Measurements from ENCODE around the gene ABCC6. TPM values are rescaled to one million over a fixed set of nuclear protein-coding genes. Genes with fewer than 3 reads are reported as not detected.
"Not testable (repeated sequence)": the region's sequence is repeated elsewhere in the genome, so short reads cannot be mapped to it uniquely, and the experiment has no call there.

ABCC6 gene
- total RNA-seq (2014; rRNA removed; shearing (Covaris generic)) = 3.6 and 3.9 TPM in 2 replicates

DNA sequence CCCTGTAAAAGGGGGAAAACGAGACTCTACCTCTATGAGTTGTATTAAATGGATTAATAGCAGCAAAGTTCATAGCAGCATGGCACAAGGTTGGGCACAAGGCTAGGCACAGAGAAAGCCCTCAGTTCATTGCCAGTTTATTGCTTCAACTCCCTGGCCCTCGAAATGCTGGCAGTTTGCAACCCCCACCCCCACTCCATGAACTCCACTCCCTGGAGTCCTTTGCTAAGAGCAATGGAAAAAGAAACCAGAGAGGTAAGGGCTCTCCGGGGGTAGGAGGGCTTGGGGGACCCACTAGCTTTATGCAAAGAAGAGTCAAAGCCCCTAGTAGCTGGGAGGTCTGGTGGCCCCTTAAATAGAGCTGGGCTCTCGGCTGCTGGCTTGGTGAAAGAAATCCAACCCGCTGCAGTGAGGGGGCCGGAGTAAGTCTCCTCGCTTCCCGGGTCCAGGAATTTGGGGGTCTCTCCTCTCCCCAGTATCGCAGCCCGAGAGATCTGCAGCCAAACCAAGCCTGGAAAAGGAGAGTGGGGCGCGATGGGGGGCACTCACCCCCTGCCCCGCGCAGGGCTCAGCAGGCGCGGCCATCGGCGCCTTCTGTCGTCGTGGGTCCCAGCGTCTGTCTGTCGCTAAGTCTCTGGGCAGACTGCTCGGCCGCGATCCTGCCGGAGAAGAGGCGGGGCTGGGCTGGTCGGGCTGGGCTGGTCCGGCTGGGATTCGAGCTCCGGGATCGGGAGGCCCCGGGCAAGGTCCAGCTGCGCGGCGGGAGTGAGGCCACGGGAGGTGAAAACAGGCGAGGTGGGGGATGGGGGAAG is at the start of gene ABCC6:
ABCC6 (minus strand) TSS at position 645 of the 812 bp plus-strand sequence; CDS start at position 585, 60 bp downstream.
- not testable (repeated sequence) for DNase-seq (ENCODE audit: low read depth)

- not testable (repeated sequence) for DNase-seq (ENCODE audit: low read depth)
These were observed 49.4 kb upstream of the ABCC6 start for GRCh38 chr16:16272573-16273221.

DNA sequence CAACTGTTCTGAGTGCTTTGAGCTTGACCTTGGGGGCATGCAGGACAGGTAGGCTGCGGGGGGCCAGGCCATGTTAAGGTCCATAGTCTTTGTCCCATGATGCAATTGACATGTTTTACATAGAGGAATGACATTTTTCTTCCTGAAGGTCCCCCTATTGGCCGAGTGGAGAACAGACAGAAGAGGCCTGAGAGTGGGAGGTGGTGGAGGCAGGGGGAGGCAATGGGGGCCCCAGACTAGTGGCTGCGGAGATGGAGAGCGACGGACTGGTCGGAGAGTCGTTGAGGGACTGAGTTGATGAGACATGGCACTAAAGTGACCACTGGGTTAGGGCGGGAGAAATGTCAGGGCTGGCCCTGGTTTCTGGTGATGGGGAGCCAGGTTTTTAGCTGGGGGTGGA is 48.4 kb upstream of the ABCC6 start:
- not testable (repeated sequence) for DNase-seq (ENCODE audit: low read depth)

DNA sequence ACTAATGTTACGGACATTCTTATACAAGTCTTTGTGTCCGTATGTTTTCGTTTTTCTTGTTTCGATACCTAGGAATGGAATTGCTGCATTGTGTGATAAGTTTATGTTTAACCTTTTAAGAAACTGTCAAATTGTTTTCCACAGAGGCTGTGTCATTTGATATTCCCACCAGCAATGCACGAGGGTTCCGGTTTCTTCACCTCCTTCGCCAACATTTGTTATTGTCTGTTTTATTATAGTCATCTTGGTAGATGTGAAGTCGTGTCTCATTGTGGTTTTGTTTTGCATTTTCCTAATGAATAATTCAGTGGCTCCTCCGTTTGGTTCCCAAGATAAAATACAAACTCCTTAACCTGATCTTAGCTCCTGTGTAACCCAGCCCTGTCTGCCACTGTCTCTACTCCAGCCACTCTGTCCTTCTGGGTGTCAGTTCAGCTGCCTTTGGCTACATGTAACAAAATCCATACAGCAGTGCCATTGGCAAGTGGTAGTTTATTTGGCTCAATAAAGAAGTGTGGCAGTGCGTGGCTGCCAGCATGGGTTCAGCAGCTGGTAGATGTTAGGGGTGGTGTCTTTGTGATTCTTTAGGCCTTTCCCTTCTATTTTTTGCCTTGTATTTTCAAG is 45.0 kb upstream of the ABCC6 start:
- not testable (repeated sequence) for DNase-seq (ENCODE audit: low read depth)

DNA sequence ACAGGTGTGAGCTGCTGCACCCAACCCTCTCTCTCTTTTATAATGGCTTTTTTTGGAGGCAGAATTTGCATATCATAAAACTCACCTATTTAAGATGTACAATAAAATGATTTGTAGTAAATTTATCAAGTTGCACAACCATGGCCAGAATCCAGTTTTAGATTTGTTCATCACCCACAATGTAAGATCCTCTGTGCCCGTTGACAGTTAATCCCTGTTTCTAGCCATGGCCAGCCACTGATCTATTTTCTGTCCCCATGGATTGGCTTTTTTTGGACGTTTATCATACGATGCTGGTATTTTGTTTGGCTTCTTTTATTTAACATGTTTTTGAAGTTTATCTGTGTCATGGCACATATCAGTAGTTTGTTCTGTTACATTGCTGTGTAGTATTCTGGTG is 44.4 kb upstream of the ABCC6 start:
- not testable (repeated sequence) for DNase-seq (ENCODE audit: low read depth)

GRCh38 chr16:16265044-16265443 is 41.8 kb upstream of the ABCC6 start:
- not testable (repeated sequence) for DNase-seq (ENCODE audit: low read depth)

DNA sequence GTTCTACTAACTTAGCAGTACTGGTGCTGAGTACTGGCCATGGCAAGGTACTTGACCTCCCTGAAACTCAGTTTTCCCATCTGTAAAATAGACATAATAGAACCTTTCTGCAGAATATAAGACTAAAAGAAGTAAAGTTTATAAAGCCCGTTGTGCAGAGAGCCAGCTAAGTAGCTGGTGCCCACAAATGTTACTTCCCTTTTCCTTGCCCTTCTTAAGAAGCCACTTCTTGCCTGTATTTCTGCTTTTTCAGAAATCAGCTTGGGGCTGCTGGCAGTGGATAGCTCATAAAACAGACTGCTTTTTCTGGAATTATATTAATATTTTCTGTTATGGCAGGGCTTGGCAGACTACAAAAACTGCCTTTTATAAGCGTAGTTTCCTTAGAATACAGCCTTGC is 40.7 kb upstream of the ABCC6 start:
- not testable (repeated sequence) for DNase-seq (ENCODE audit: low read depth)

DNA sequence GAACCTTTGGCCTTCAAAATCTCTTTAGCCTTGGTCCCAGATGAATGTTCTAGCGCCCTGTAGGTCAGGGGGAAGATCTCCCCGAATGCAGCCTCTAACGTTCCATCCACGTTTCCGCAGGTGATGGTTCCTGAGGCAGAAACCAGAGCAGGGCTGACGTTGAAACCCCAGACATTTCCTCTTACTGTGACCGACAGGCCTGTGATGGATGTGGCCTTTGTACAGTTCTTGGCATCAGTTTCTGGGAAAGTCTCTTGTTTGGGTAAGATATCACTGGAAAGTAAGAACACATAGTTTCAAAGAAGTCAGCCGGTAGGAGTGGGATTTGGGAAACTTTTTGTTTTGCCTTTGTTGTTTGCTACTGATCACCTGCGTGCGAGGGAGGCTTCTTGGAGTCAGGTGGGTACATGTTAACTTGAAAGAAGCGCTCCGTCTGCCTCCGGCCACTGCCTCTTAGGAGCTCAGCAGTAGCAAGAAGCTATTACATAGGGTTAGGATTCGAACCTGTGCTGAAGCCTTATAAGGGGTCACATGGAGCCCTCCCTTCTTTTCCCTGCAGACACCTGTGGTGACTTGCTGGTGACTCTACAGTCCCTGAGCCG is 39.8 kb upstream of the ABCC6 start:
- not testable (repeated sequence) for DNase-seq (ENCODE audit: low read depth)

- DNase-seq (ENCODE audit: low read depth) = not testable (repeated sequence)
These were observed 36.7 kb upstream of the ABCC6 start for GRCh38 chr16:16259971-16260370.

DNA sequence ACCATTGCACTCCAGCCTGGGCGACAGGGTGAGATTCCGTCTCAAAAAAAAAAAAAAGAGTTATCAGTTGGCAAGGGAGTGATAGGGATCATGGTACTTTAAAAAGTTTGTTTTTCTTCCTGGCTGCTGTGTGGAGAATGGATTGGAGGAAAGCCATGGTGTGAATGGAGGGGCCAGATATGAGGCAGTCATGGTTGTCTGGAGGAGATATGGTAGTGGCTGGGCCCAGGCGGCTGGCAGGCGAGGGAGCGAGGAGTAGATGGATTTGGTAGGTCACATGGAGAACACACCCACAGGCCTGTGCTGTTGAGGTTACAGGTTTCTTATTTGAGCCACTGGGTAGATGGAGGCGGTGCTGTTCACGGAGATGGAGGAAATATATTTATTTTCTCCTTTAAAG is 35.5 kb upstream of the ABCC6 start:
- not testable (repeated sequence) for DNase-seq (ENCODE audit: low read depth)

- not testable (repeated sequence) for DNase-seq (ENCODE audit: low read depth)
These were observed 34.1 kb upstream of the ABCC6 start for GRCh38 chr16:16257301-16257923.

- not testable (repeated sequence) for DNase-seq (ENCODE audit: low read depth)
These were observed 29.1 kb upstream of the ABCC6 start for GRCh38 chr16:16252377-16252776.

DNA sequence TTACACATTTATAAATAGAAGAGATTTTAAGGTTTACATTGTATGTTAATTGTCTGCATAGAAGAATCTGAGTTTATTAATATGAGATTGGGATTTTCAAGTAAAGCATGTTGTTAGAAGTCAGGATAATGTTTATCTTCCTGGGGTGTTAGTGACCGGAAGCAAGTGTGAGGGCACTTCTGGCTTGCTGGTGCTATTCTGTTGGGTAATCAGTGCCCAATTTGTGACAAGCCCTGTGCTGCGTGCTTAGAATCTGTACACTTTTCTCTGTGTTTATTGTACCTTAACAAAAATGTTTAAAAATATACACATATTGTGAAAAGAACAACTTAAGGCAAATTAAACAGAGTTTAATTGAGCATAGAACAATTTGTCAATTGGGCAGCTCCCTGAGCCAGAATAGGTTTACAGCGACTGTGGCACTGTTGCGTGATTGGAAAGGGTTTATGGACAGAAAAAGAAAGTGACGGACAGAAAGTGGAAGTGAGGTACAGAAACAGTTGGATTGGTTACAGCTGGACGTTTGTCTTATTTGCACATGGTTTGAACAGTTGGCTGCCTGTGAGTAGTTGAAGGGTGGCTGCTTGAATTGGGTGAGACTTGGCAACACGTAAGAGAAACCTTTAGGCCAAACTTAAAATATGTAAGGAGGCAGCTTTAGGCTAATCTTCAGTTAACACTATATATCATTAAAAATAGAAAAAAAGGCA is 26.5 kb upstream of the ABCC6 start:
- DNase-seq (ENCODE audit: low read depth) = not testable (repeated sequence)

DNA sequence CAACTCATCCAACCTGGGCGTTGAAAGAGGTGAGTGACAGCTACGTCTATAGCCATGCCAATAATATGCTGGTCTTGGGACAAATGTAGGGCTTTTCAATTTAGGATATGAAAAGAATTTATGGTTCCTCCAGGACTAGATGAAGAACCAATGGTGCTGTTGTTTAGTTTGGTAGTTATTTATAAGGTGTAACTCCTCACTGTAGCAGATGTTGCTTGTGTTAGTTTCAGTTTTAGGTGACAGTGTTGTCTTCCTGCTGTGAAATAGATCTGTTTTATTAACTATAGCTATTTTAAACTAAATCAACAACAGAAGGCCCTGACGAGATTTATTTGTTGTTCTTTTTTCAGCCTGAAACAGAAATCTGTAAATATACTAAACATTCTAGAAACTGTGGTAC is 24.1 kb upstream of the ABCC6 start:
- DNase-seq (ENCODE audit: low read depth) = not testable (repeated sequence)

DNA sequence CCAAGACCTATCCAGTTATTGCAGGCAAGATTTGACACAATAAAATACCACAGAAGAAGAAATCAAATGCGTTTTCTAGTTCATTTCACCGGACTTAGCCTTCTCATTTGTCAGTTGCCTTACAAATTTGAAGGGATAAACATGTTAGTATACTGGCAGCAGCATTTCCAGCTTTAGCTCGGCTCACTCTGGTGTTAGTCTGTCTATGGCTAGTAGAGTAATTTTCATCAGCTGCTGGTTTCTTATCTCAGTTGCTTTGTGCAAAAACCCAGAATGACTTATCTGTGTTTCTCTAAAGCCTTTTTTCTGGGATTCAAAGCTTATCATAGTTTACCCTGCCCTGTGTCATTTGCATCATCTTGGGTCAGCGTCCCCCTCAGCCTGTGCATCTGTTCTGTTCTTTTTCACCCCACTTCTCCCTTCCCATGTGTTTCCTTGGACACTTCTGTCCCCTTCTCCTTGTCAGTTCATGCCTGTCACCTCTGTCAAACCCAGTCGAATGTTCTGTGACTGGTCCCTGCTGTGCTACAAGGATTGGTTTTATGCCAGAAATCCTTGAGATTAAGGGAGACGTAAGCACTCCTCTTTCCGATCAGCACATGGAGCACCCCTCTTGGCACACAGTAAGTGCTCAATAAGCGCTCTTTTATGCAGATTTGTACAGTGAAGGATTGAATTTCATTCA is 23.4 kb upstream of the ABCC6 start:
- DNase-seq (ENCODE audit: low read depth) = not testable (repeated sequence)

GRCh38 chr16:16243886-16244285 is 20.6 kb upstream of the ABCC6 start:
- DNase-seq (ENCODE audit: low read depth) = not testable (repeated sequence)

DNA sequence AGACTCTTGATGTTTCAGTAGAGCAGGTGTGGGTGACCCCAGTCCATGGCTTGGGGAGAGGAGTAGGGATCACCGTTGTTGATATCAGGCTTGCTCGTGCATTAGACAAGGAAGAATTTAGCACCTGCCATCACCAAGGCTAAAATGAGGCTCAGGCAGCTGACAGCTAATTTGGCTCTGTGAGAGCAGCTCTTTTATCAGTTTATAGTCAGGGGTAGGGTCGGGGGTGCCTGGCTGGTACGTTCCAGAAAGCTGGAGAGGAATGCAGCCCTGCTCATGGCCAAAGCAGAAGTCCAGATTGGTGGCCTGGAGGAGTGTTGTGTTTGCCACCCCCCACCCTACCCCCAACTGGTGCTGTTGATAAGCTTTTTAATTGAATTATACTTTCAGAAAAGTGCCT is 17.4 kb upstream of the ABCC6 start:
- DNase-seq (ENCODE audit: low read depth) = not testable (repeated sequence)

DNA sequence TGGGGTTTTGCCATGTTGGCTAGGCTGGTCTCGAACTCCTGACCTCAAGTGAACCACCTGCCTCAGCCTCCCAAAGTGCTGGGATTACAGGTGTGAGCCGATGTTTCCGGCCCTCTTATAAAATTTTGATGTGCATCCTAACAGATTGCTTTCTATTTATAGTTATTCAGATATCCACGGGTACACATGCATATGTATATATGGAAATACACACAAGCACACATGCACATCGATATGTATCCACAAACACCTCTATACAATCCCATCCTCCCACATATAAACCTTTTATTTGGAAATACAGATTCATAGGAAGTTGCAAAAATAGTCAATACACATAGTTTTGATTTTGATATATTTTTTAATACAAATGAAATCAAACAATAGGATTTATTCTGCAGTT is 14.4 kb upstream of the ABCC6 start:
- DNase-seq (ENCODE audit: low read depth) = not testable (repeated sequence)

GRCh38 chr16:16237071-16237470 is 13.8 kb upstream of the ABCC6 start:
- not testable (repeated sequence) for DNase-seq (ENCODE audit: low read depth)

- not testable (repeated sequence) for DNase-seq (ENCODE audit: low read depth)
These were observed 9.4 kb upstream of the ABCC6 start for GRCh38 chr16:16232692-16233061.

Measured in M059J (cell line).